Measurements from ENCODE around the gene PPP6R2. TPM values are rescaled to one million over a fixed set of nuclear protein-coding genes. Genes with fewer than 3 reads are reported as not detected.
"Not testable (repeated sequence)": the region's sequence is repeated elsewhere in the genome, so short reads cannot be mapped to it uniquely, and the experiment has no call there.

The PPP6R2 gene
- total RNA-seq, 1 experiment from 2014 or later = 61.3 TPM

DNA sequence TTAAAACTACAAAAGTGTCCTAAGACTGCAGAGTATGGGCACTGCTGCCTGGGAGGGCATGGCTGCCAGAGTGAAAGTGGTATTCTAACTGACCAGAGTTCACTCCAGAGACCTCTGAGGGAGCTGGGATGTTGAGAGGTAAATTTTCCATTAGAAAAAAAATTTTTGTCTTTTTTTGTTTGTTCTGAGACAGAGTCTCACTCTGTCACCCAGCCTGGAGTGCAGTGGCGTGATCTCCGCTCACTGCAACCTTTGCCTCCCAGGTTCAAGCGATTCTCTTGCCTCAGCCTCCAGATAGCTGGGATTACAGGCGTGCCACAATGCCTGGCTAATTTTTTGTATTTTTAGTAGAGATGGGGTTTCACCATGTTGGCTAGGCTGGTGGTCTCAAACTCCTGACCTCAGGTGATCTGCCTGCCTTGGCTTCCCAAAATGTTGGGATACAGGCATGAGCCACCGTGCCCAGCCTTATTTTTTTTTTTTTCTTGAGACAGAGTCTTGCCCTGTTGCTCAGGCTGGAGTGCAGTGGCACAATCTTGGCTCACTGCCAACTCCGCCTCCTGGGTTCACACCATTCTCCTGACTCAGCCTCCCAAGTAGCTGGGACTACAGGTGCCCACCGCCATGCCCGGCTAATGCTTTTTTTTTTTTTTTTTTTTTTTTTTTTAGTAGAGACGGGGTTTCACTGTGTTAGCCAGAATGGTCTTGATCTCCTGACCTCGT lies 20.6 kb upstream of the PPP6R2 start:
- peaks cover 27 to 36% of the 10 kb centered on the region in 2 experiments for H3K4me1 ChIP-seq (ENCODE audit: control insufficient read depth in 1 of 2, insufficient read depth in 2 of 2, low read length in 2 of 2)
- H2AFZ ChIP-seq (ENCODE audit: low read depth, low read length, poor library complexity, severe bottlenecking); H3K27me3 ChIP-seq (ENCODE audit: insufficient read depth, low read length); H3K9me3 ChIP-seq (ENCODE audit: control insufficient read depth in 1 of 2, insufficient read depth in 1 of 2, low read depth in 1 of 2, low read length in 2 of 2); intact Hi-C loops (cut with micrococcal nuclease); ATAC-seq; H3K9me2 ChIP-seq (ENCODE audit: insufficient read depth); H3K36me3 ChIP-seq (ENCODE audit: control insufficient read depth in 1 of 2, insufficient read depth in 2 of 2, low read length in 2 of 2); H3K9ac ChIP-seq (ENCODE audit: low read length); H3K4me2 ChIP-seq (ENCODE audit: low read length); RAD21 ChIA-PET (ENCODE audit: low non-redundant PET in 1 of 2, low total read pairs in 2 of 2, uncharacterized antibody in 2 of 2, unreplicated experiment in 2 of 2); POLR2A ChIA-PET; DNase-seq (ENCODE audit: low read depth, low spot score); H3K79me2 ChIP-seq (ENCODE audit: insufficient read depth, low read length); H3K4me3 ChIP-seq (replicated peaks in 1 of 2; ENCODE audit: low read depth in 1 of 2, low read length in 2 of 2); H4K20me1 ChIP-seq (ENCODE audit: insufficient read depth); BruUV-seq (replicated peaks); H3K27ac ChIP-seq (ENCODE audit: low read depth, low read length): not testable (repeated sequence)
- CTCF ChIA-PET = interaction anchor here (1.4 kb wide), 1 partner anchor 71 kb away, joined by 3 read pairs; the partner anchor contains the start of gene HDAC10

DNA sequence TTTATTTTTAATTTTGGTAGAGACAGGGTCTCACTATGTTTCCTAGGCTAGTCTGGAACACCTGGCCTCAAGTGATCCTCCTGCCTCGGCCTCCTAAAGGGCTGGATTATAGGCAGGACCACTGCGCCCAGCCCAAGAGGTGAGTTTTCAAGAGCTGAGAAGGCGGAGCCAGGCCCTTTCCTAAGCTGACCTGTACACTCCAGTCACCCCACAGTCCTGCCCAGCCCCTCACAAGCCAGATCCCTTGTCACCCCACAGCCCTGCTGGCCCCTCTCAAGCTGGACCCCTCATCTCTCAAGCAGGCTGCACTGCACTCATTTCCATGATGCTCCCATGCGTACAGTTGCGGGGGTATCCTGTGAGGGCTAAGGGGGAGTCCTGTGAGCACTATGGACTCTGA lies 19.2 kb upstream of the PPP6R2 start:
- H3K4me3 ChIP-seq (replicated peaks in 1 of 2; ENCODE audit: low read depth in 1 of 2, low read length in 2 of 2) = no peak overlapping the region
- H2AFZ ChIP-seq (ENCODE audit: low read depth, low read length, poor library complexity, severe bottlenecking) = no peak overlapping the region
- no TSS peak for BruUV-seq (replicated peaks)
- H3K4me1 ChIP-seq (ENCODE audit: control insufficient read depth in 1 of 2, insufficient read depth in 2 of 2, low read length in 2 of 2) = peaks cover 32 to 44% of the 10 kb centered on the region in 2 experiments
- POLR2A ChIA-PET = no interaction called here
- no peak overlapping the region for H3K4me2 ChIP-seq (ENCODE audit: low read length)
- no peaks in the 10 kb centered on the region for H3K36me3 ChIP-seq (ENCODE audit: control insufficient read depth in 1 of 2, insufficient read depth in 2 of 2, low read length in 2 of 2)
- no peaks in the 10 kb centered on the region for H4K20me1 ChIP-seq (ENCODE audit: insufficient read depth)
- RAD21 ChIA-PET (ENCODE audit: low non-redundant PET in 1 of 2, low total read pairs in 2 of 2, uncharacterized antibody in 2 of 2, unreplicated experiment in 2 of 2) = interaction anchor here in 1 of 2 experiments (0.8 kb wide), 1 partner anchor 71 kb away, joined by 3 read pairs; no protein-coding TSS in a partner anchor
- H3K79me2 ChIP-seq (ENCODE audit: insufficient read depth, low read length) = peaks cover 3% of the 10 kb centered on the region; the same call in 1 of the 2 replicates
- TF ChIP-seq, protein P1, sequence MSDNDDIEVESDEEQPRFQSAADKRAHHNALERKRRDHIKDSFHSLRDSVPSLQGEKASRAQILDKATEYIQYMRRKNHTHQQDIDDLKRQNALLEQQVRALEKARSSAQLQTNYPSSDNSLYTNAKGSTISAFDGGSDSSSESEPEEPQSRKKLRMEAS (IDR thresholded peaks at IDR 0.05) = no peak
- TF ChIP-seq CBX3 (IDR thresholded peaks at IDR 0.05; ENCODE audit: low read depth) = no peak
- no peak for TF ChIP-seq JUND (IDR thresholded peaks at IDR 0.05)
- TF ChIP-seq EGR1 (IDR thresholded peaks at IDR 0.05; ENCODE audit: low read depth) = no peak
- no peak for TF ChIP-seq POLR2A (IDR thresholded peaks at IDR 0.05; ENCODE audit: borderline replicate concordance, extremely low read depth, insufficient read depth, insufficient read length)
- H3K27ac ChIP-seq (ENCODE audit: low read depth, low read length) = no peak overlapping the region
- no peaks in the 10 kb centered on the region for H3K27me3 ChIP-seq (ENCODE audit: insufficient read depth, low read length)
- H3K9me3 ChIP-seq (ENCODE audit: control insufficient read depth in 1 of 2, insufficient read depth in 1 of 2, low read depth in 1 of 2, low read length in 2 of 2) = no peaks in the 10 kb centered on the region
- H3K9me2 ChIP-seq (ENCODE audit: insufficient read depth) = no peaks in the 10 kb centered on the region
- H3K9ac ChIP-seq (ENCODE audit: low read length) = no peak overlapping the region
- intact Hi-C loops (cut with micrococcal nuclease) = no loop called here
- CTCF ChIA-PET = interaction anchor here (1.0 kb wide), 1 partner anchor 71 kb away, joined by 3 read pairs; no protein-coding TSS in a partner anchor
- ATAC-seq = no peak
- DNase-seq (ENCODE audit: low read depth, low spot score) = no peak
